GM12878 (cell line): ENCODE measurements around the gene FGD5. TPM values are rescaled to one million over a fixed set of nuclear protein-coding genes. Genes with fewer than 3 reads are reported as not detected.

Source experiments
- ATAC-seq: fragments of 200-7000 bp; cut with Tn5 transposase; 3 replicates; pipeline ENCODE4 v1.9.1; 2020; ENCODE audit warnings: mild to moderate bottlenecking, moderate library complexity
- BruUV-seq: library from RNA; stranded (reverse); fragments of 400-500 nt; replicated peaks from 2 replicates; lab custom pipeline; 2021; lab: Mats Ljungman, UMichigan
- CTCF ChIA-PET: fragments of 300-600 bp; sonication (Branson Sonifier 250); formaldehyde crosslinking; extraction: SDS; loops from one replicate; lab custom pipeline; 2021; ENCODE audit warnings: inconsistent platforms; lab: Yijun Ruan, JAX
- POLR2A ChIA-PET: fragments of 350-600 bp; formaldehyde crosslinking; extraction: SDS; loops from one replicate; lab custom pipeline; 2021; ENCODE audit warnings: inconsistent platforms; lab: Charles Lee
- RAD21 ChIA-PET: fragments of 300-600 bp; sonication (Branson Sonifier 250); formaldehyde crosslinking; loops from one replicate; lab custom pipeline; 2023; ENCODE audit warnings: antibody characterized with exemption; ENCODE audit not compliant: unreplicated experiment; lab: Charles Lee
- SMC1A ChIA-PET: fragments of 300-600 bp; sonication (Branson Sonifier 250); formaldehyde crosslinking; loops from one replicate; lab custom pipeline; 2023; ENCODE audit not compliant: unreplicated experiment, uncharacterized antibody; lab: Charles Lee
- DNase-seq: peaks from one replicate; pipeline ENCODE4 v3.0.0-alpha.2; 2011; ENCODE audit warnings: low read depth, low spot score
- FAIRE-seq: peaks from 3 replicates; lab custom pipeline; 2011; peaks lifted over from hg19 to GRCh38; lab: Jason Lieb, UNC
- H2AFZ ChIP-seq: 2 replicates; pipeline ENCODE4 v1.6.0; 2011; ENCODE audit warnings: low read depth, low read length, control low read depth; ENCODE audit not compliant: control insufficient read depth
- H3K27ac ChIP-seq: 2 replicates; pipeline ENCODE4 v1.5.1; 2011; ENCODE audit warnings: control low read depth; ENCODE audit not compliant: control insufficient read depth, insufficient read depth
- H3K27me3 ChIP-seq, 2 experiments: replicated peaks in 1 of 2; 2 replicates each; pipeline versions ENCODE4 v1.6.0 to v1.6.1; 2011; ENCODE audit warnings: low read length in 1 of 2; ENCODE audit not compliant: control insufficient read depth in 2 of 2, insufficient read depth in 2 of 2
- H3K36me3 ChIP-seq, 2 experiments: 2 replicates each; pipeline ENCODE4 v1.5.1; 2011; ENCODE audit warnings: low read length in 1 of 2; ENCODE audit not compliant: control insufficient read depth in 2 of 2, insufficient read depth in 2 of 2
- H3K4me1 ChIP-seq: 2 replicates; pipeline ENCODE4 v1.6.1; 2011; ENCODE audit warnings: mild to moderate bottlenecking, low read length, moderate library complexity, mixed read lengths; ENCODE audit not compliant: control insufficient read depth, insufficient read depth
- H3K4me2 ChIP-seq: 2 replicates; pipeline ENCODE4 v1.6.0; 2011; ENCODE audit warnings: control low read depth; ENCODE audit not compliant: control insufficient read depth, insufficient read depth
- H3K4me3 ChIP-seq: fragments of 200-600 bp; sonication (generic); 2 replicates; pipeline ENCODE4 v1.5.1; 2016
- H3K79me2 ChIP-seq: 2 replicates; pipeline ENCODE4 v1.6.0; 2011; ENCODE audit warnings: low read length; ENCODE audit not compliant: control insufficient read depth, insufficient read depth
- H3K9ac ChIP-seq: 2 replicates; pipeline ENCODE4 v1.8.0; 2011; ENCODE audit warnings: low read length, control low read depth, mixed read lengths; ENCODE audit not compliant: control insufficient read depth, insufficient read depth
- H3K9me3 ChIP-seq: replicated peaks from 3 replicates; pipeline ENCODE4 v1.5.1; 2011; ENCODE audit warnings: mild to moderate bottlenecking, low read length; ENCODE audit not compliant: control insufficient read depth, insufficient read depth
- H4K20me1 ChIP-seq: 2 replicates; pipeline ENCODE4 v1.6.0; 2011; ENCODE audit not compliant: control insufficient read depth, insufficient read depth
- E2F4 ChIP-seq: IDR thresholded peaks from 2 replicates; pipeline ENCODE4 v1.6.1; 2012; ENCODE audit warnings: low read depth, low read length, improper control_type of control experiment
- EP300 ChIP-seq, 2 experiments: fragments of 150-350 bp in 1 of 2; IDR thresholded peaks; 2 replicates each; pipeline ENCODE4 v1.6.1; 2011 to 2012; ENCODE audit warnings: low read depth in 2 of 2, low read length in 2 of 2, borderline replicate concordance in 1 of 2, improper control_type of control experiment in 1 of 2, inconsistent platforms in 1 of 2; ENCODE audit not compliant: control insufficient read depth in 1 of 2
- FOXM1 ChIP-seq: IDR thresholded peaks from 2 replicates; pipeline ENCODE4 v1.6.1; 2012; ENCODE audit warnings: low read depth, mild to moderate bottlenecking, inconsistent platforms, low read length, moderate library complexity
- HDGF ChIP-seq: fragments of 450-650 bp; IDR thresholded peaks from 2 replicates; pipeline ENCODE4 v1.6.1; 2016; ENCODE audit warnings: antibody characterized with exemption
- JUND ChIP-seq: IDR thresholded peaks from 2 replicates; pipeline ENCODE4 v1.6.1; 2012; ENCODE audit warnings: low read depth, mild to moderate bottlenecking, low read length, improper control_type of control experiment, moderate library complexity
- NRF1 ChIP-seq: conservative IDR thresholded peaks from 2 replicates; pipeline ENCODE4 v1.6.1; 2011; ENCODE audit warnings: mild to moderate bottlenecking, low read depth, low read length, improper control_type of control experiment
- POLR2AphosphoS2 ChIP-seq: IDR thresholded peaks from 2 replicates; pipeline ENCODE4 v1.6.1; 2011; ENCODE audit warnings: low read depth, mild to moderate bottlenecking, low read length, improper control_type of control experiment, moderate library complexity
- RCOR1 ChIP-seq: conservative IDR thresholded peaks from 2 replicates; pipeline ENCODE4 v1.6.1; 2012; ENCODE audit warnings: low read depth, low read length, improper control_type of control experiment
- RFX5 ChIP-seq: IDR thresholded peaks from 2 replicates; pipeline ENCODE4 v1.6.1; 2011; ENCODE audit warnings: low read depth, low read length, improper control_type of control experiment
- SMAD5 ChIP-seq: IDR thresholded peaks from 2 replicates; pipeline ENCODE4 v1.6.1; 2016; ENCODE audit warnings: antibody characterized with exemption, low read depth
- SREBF1 ChIP-seq: IDR thresholded peaks from 2 replicates; pipeline ENCODE4 v1.6.1; 2012; ENCODE audit warnings: mild to moderate bottlenecking, low read length
- WGBS: methylation state at CpG from one replicate; pipeline ENCODE4 v1.1.6; 2016; ENCODE audit warnings: low lambda C conversion rate; ENCODE audit not compliant: insufficient replicate concordance, insufficient coverage; ENCODE audit errors: missing lambda C conversion rate; 5-methylcytosine and 5-hydroxymethylcytosine counted together
- in situ Hi-C: fragments of 300-500 bp; cut with MboI; formaldehyde crosslinking; loops from 9 replicates; pipeline ENCODE4 v1.14.3; 2018; ENCODE audit warnings: mixed read lengths
- intact Hi-C: fragments of 100-400 bp; cut with micrococcal nuclease; formaldehyde crosslinking; loops from one replicate; pipeline ENCODE4 v1.14.2; 2022; ENCODE audit not compliant: unreplicated experiment
- polyA plus RNA-seq, 11 experiments: library from polyadenylated mRNA; depleted of rRNA in 4 of 11; unstranded in 6 of 11; stranded (reverse) in 5 of 11; fragments of >200 nt; fragmentation: Nextera tagmentation in 4 of 11; fragmentation: Illumina TruSeq in 1 of 11; extraction: Ambion mirVana in 4 of 11; extraction: Trizol in 1 of 11; gene quantifications; 1 replicate in 1 of 11; 2 replicates in 10 of 11; pipeline versions ENCODE4 v1.2.1 to v1.2.3, GENCODE V29; 2011 to 2016; ENCODE audit warnings: inconsistent platforms in 2 of 11, missing spikeins in 2 of 11, low read depth in 1 of 11
- total RNA-seq, 4 experiments: library from RNA; depleted of rRNA in 3 of 4; stranded (reverse); fragments of >200 nt in 3 of 4; fragmentation: Illumina TruSeq in 1 of 4; extraction: Trizol in 1 of 4; gene quantifications; 2 replicates each; pipeline versions ENCODE4 v1.2.1 to v1.2.3, GENCODE V29; 2013 to 2021

The FGD5 gene
- total and polyA plus RNA-seq, 10 of the 15 experiments (the other 5 are each of a cell fraction or from before 2014, with no cell fraction given), result 0.03 to 0.13 (median 0.11) TPM; not detected in 3

DNA sequence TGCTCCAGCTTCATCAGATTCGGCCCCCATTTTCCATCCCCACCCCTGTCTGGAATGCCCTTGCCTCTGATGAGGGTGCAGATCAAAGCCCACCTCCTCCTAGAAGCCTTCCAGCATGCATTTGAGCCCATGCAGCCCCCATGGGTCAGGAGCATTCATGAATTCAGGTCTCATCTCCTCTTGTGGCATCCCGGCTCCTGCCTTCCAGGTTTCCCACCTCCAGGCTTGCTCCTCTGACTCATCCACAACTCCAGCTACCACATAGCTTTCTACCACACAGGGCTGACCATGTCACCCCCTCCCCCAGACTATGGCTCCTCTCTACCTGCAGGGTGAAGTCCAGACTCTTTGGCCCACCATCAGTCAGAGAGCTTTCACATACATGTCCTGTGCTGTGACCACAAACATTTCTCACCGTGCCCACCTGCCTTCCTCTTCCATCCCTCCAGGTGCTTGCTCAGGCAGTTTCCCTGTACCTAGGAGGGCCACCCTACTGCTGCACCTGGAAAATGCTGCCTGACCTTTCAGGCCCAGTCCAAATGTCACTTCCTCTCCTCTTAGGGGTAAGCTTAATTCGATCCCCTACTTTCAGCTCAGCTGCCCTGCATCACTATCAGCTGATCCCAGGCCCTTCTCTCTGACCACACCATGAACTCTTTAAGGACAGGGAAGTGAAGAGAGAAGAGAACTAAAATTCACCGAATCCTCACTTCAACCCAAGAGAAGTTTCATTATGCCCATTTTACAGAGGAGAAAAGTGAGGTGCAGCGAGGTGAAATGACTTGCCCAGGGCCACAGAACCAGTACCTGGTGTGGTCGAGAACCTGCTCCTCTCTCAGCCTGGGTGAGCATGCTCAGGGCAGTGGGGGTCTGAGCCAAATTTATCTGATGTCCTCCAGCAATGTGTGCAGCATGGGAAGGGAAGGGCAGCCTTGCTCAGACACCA lies 13.7 kb upstream of the FGD5 start:
- no peak overlapping the region for H3K4me3 ChIP-seq
- H3K36me3 ChIP-seq, result no peaks in the 10 kb centered on the region
- ChIA-PET POLR2A (interaction anchor here (0.6 kb wide), 1 partner anchor 11 kb away, joined by 5 read pairs; no protein-coding TSS in a partner anchor), SMC1A (no interaction called here)
- BruUV-seq, result no TSS peak
- H4K20me1 ChIP-seq, result no peaks in the 10 kb centered on the region
- no peak overlapping the region for H2AFZ ChIP-seq
- H3K27ac ChIP-seq, result no peak overlapping the region
- no peaks in the 10 kb centered on the region for H3K4me1 ChIP-seq
- in situ Hi-C loops, result no loop called here
- no peak overlapping the region for H3K4me2 ChIP-seq
- TF ChIP-seq E2F4 (no peak), RCOR1 (no peak), POLR2AphosphoS2 (no peak), SMAD5 (no peak), RFX5 (no peak), HDGF (no peak), JUND (no peak), FOXM1 (no peak), NRF1 (no peak), SREBF1 (no peak), EP300 (IDR thresholded peaks at IDR 0.05; ENCODE audit: borderline replicate concordance in 1 of 2, control insufficient read depth in 1 of 2, low read depth in 2 of 2, low read length in 2 of 2) (no peak)
- TF ChIP-seq, all 136 proteins: peak for 0
- ATAC-seq (no peak), FAIRE-seq (no peak), DNase-seq (no peak)
- intact Hi-C loops, result no loop called here
- peaks cover 0 to 2% of the 10 kb centered on the region in 2 experiments; a peak in 2 of 4 replicates for H3K27me3 ChIP-seq
- H3K79me2 ChIP-seq, result no peaks in the 10 kb centered on the region
- WGBS, result 7% methylated on average over 7 of the region's 7 CpGs
- ChIA-PET RAD21 (no interaction called here), CTCF (interaction anchor here (1.1 kb wide), 1 partner anchor 14 kb away, joined by 4 read pairs; no protein-coding TSS in a partner anchor)
- H3K9me3 ChIP-seq, result no peaks in the 10 kb centered on the region
- no peak overlapping the region for H3K9ac ChIP-seq
